Heart right ventricle (tissue), 16 donors: Measurements from ENCODE around the gene PPARG. TPM values are rescaled to one million over a fixed set of nuclear protein-coding genes. Genes with fewer than 3 reads are reported as not detected.
"Not testable (repeated sequence)": the region's sequence is repeated elsewhere in the genome, so short reads cannot be mapped to it uniquely, and the experiment has no call there.

Experiments
- ATAC-seq, 8 donors: fragments of 200-7000 bp; cut with Tn5 transposase; one replicate each; pipeline ENCODE4 v1.9.1; 2020; ENCODE audit warnings: mild to moderate bottlenecking in 8 of 8, moderate library complexity in 8 of 8, moderate number of reproducible peaks in 1 of 8
- DNase-seq, 2 donors: peaks; one replicate each; pipeline ENCODE4 v3.0.0-alpha.2; 2020
- H3K27ac ChIP-seq, 10 donors: fragments of 200-600 bp; sonication (generic) in 2 of 10; one replicate each; pipeline versions ENCODE4 v1.5.0 to v1.8.0; 2020 to 2022; ENCODE audit warnings: mild to moderate bottlenecking in 3 of 10
- H3K27me3 ChIP-seq, 7 donors: fragments of 200-600 bp; one replicate each; pipeline ENCODE4 v1.8.0; 2021 to 2022; ENCODE audit warnings: mild to moderate bottlenecking in 2 of 7
- H3K36me3 ChIP-seq, 9 donors: fragments of 200-600 bp; sonication (generic) in 1 of 9; one replicate each; pipeline versions ENCODE4 v1.5.0 to v1.8.0; 2020 to 2022; ENCODE audit warnings: mild to moderate bottlenecking in 2 of 9
- H3K4me1 ChIP-seq, 9 donors: fragments of 200-600 bp; sonication (generic) in 1 of 9; one replicate each; pipeline versions ENCODE4 v1.5.0 to v1.8.0; 2020 to 2022; ENCODE audit warnings: mild to moderate bottlenecking in 4 of 9
- H3K4me3 ChIP-seq, 10 donors: fragments of 200-600 bp; sonication (generic) in 2 of 10; one replicate each; pipeline versions ENCODE4 v1.5.0 to v1.8.0; 2020 to 2022; ENCODE audit warnings: mild to moderate bottlenecking in 7 of 10, moderate library complexity in 2 of 10
- H3K9me3 ChIP-seq, 11 donors: fragments of 200-600 bp in 10 of 11; sonication (generic) in 2 of 11; one replicate each; pipeline versions ENCODE4 v1.5.0 to v1.8.0; 2013 to 2022; ENCODE audit warnings: mild to moderate bottlenecking in 2 of 11, control low read depth in 1 of 11, moderate library complexity in 1 of 11
- CTCF ChIP-seq, 9 donors: fragments of 200-600 bp; sonication (generic) in 2 of 9; IDR thresholded peaks; one replicate each; pipeline versions ENCODE4 v1.5.0 to v1.8.0; 2021 to 2022; ENCODE audit warnings: antibody characterized with exemption in 9 of 9, mild to moderate bottlenecking in 5 of 9, moderate library complexity in 1 of 9
- WGBS, 2 donors: extraction: QIAGEN DNeasy Blood & Tissue Kit; methylation state at CpG; one replicate each; pipeline ENCODE4 v1.1.7; 2013; ENCODE audit warnings: inconsistent platforms in 1 of 2; 5-methylcytosine and 5-hydroxymethylcytosine counted together
- intact Hi-C, 10 donors: fragments of 100-400 bp; cut with DNase I; formaldehyde crosslinking; loops; one replicate each; pipeline versions ENCODE4 v1.11.1 to v1.14.2; 2022
- polyA plus RNA-seq, 2 donors: library from polyadenylated mRNA; stranded (reverse); fragments of 200-250 nt; gene quantifications; one replicate each; pipeline ENCODE4 v1.2.3, GENCODE V29; 2013
- total RNA-seq, 10 donors: library from RNA; stranded (reverse); fragmentation: NEBNext Ultra II Directional in 3 of 10; extraction: Animal tissue kit (Norgen Biotek cat#: 25700) in 3 of 10; gene quantifications; one replicate each; pipeline versions ENCODE4 v1.2.1 to v1.2.4, GENCODE V29; 2021 to 2023
- donor health status: Arrhythmogenic right ventricular cardiomyopathy.
- donor health status: ischemic (EF 13 %, LVEDD 7.1; RV severe dilation, severe dysfunction).
- donor health status: healthy with polysubstance abuse.
- donor health status: DM: no; HTN: yes; CAD: no.
- donor health status: DM: no; HTN: no; CAD: no.
- donor health status: ischemic (EF 25% LVEDD 6.9; RV normal size, moderate dysfunction).
- donor health status: ischemic (EF 25% LVEDD 5.7; RV mildly dilated, moderate dysfunction).
- donor health status: healthy.
- donor health status: DM: yes; HTN: yes; CAD: no.
- donor health status: Ischemic cardiomyopathy.
- donor health status: ischemic (EF 35%, LVEDD 5.7; RV mildly dilated, moderate dysfunction).
- donor health status: nonischemic (EF 11% LVEDD 7.7; RV severe dilation, severe dysfunction).
- donor health status: DM: yes; HTN: yes; CAD: no.
- donor health status: PGD.
- donor health status: ischemic (EF 29% LVEDD 5.4; RV normal size, mild dysfunction).
- donor health status: nonischemic (EF 23%, LVEDD 6.1; RV moderate dilation, normal function).

PPARG gene
- total and polyA plus RNA-seq, 12 donors = 10.8 to 31.5 (median 14.6) TPM

- ATAC-seq = no peak
- DNase-seq = no peak
- 43 to 49% methylated on average over 10 of the region's 10 CpGs for WGBS, 2 donors
Measured at GRCh38 chr3:12253516-12254343, 35.1 kb upstream of the PPARG start.

GRCh38 chr3:12255393-12255792 is 33.5 kb upstream of the PPARG start:
- Histone ChIP-seq H3K4me3 (no peak overlapping the region), H3K4me1 (peaks cover 0 to 12% (median 0%) of the 10 kb centered on the region in 9 donors), H3K27me3 (no peaks in the 10 kb centered on the region), H3K36me3 (no peaks in the 10 kb centered on the region), H3K27ac (no peak overlapping the region), H3K9me3 (peaks cover 0 to 2% (median 0%) of the 10 kb centered on the region in 11 donors)
- ATAC-seq = no peak
- intact Hi-C loops = no loop called here
- 95% methylated on average over 2 of the region's 2 CpGs for WGBS, 2 donors
- TF ChIP-seq CTCF (IDR thresholded peaks at IDR 0.05) = no peak
- no peak for DNase-seq

More at GRCh38 chr3:12253516-12254343, 35.1 kb upstream of the PPARG start:
- H3K36me3 ChIP-seq = no peaks in the 10 kb centered on the region
- peaks cover 0 to 12% (median 0%) of the 10 kb centered on the region in 9 donors for H3K4me1 ChIP-seq
- intact Hi-C loops = no loop called here
- H3K27me3 ChIP-seq = no peaks in the 10 kb centered on the region
- H3K27ac ChIP-seq = no peak overlapping the region
- H3K4me3 ChIP-seq = no peak overlapping the region
- no peak for TF ChIP-seq CTCF (IDR thresholded peaks at IDR 0.05)
- peaks cover 0 to 18% (median 9%) of the 10 kb centered on the region in 11 donors for H3K9me3 ChIP-seq

GRCh38 chr3:12258911-12259310 is 30.0 kb upstream of the PPARG start:
- ATAC-seq (no peak), DNase-seq (no peak)
- Histone ChIP-seq H3K27ac (no peak overlapping the region), H3K27me3 (no peaks in the 10 kb centered on the region), H3K4me1 (peaks cover 0 to 6% (median 0%) of the 10 kb centered on the region in 9 donors), H3K4me3 (no peak overlapping the region), H3K36me3 (no peaks in the 10 kb centered on the region), H3K9me3 (no peaks in the 10 kb centered on the region)
- intact Hi-C loops = no loop called here
- no peak for TF ChIP-seq CTCF (IDR thresholded peaks at IDR 0.05)

- H3K9me3 ChIP-seq, ATAC-seq, H3K27me3 ChIP-seq, H3K27ac ChIP-seq, H3K36me3 ChIP-seq, intact Hi-C loops, H3K4me3 ChIP-seq, DNase-seq: not testable (repeated sequence)
- H3K4me1 ChIP-seq = peaks cover 0 to 19% (median 2%) of the 10 kb centered on the region in 9 donors
- 91 to 94% methylated on average over 8 of the region's 8 CpGs for WGBS, 2 donors
Measured at GRCh38 chr3:12262173-12262572, 26.7 kb upstream of the PPARG start.

GRCh38 chr3:12265508-12265907 is 23.4 kb upstream of the PPARG start:
- Histone ChIP-seq H3K27me3 (no peaks in the 10 kb centered on the region), H3K4me1 (peaks cover 0 to 33% (median 7%) of the 10 kb centered on the region in 9 donors), H3K4me3 (no peak overlapping the region), H3K27ac (no peak overlapping the region), H3K9me3 (no peaks in the 10 kb centered on the region), H3K36me3 (no peaks in the 10 kb centered on the region)
- intact Hi-C loops = loop anchor here in 1 of 10 donors (5.0 kb wide), 1 partner anchor 88 kb away; no protein-coding TSS in a partner anchor
- DNase-seq (no peak), ATAC-seq (no peak)
- no peak for TF ChIP-seq CTCF (IDR thresholded peaks at IDR 0.05)
- WGBS, 2 donors = 52 to 56% methylated on average over 1 of the region's 1 CpG
